Activated CD4-positive, alpha-beta T cell treated with anti-CD3 and anti-CD28 coated beads for 36 hours (primary cell): ENCODE measurements around the gene PPHLN1. TPM values are rescaled to one million over a fixed set of nuclear protein-coding genes. Genes with fewer than 3 reads are reported as not detected.

Experiments used
- ATAC-seq: fragments of 200-7000 bp; cut with Tn5 transposase; one replicate; pipeline ENCODE4 v1.10.0; 2021; ENCODE audit warnings: mild to moderate bottlenecking, moderate library complexity
- CTCF ChIA-PET: fragments of 350-600 bp; sonication (Branson Sonifier 250); formaldehyde crosslinking; loops from one replicate; lab custom pipeline; 2021; ENCODE audit warnings: antibody characterized with exemption; lab: Charles Lee
- POLR2A ChIA-PET: fragments of 350-600 bp; sonication (Branson Sonifier 250); formaldehyde crosslinking; loops from one replicate; lab custom pipeline; 2021; ENCODE audit warnings: antibody characterized with exemption, inconsistent platforms; lab: Charles Lee
- DNase-seq: peaks from one replicate; pipeline ENCODE4 v3.0.0-alpha.2; 2020
- H3K27ac Mint-ChIP-seq: one replicate; pipeline ENCODE4 v1.8.0; 2021; ENCODE audit warnings: mixed read lengths
- H3K27me3 Mint-ChIP-seq: one replicate; pipeline ENCODE4 v1.8.0; 2021; ENCODE audit warnings: mixed read lengths
- H3K36me3 Mint-ChIP-seq: one replicate; pipeline ENCODE4 v1.8.0; 2021; ENCODE audit warnings: low read depth, mixed read lengths
- H3K4me1 Mint-ChIP-seq: one replicate; pipeline ENCODE4 v1.8.0; 2021; ENCODE audit warnings: mixed read lengths
- H3K4me3 Mint-ChIP-seq: one replicate; pipeline ENCODE4 v1.8.0; 2021; ENCODE audit warnings: mild to moderate bottlenecking, moderate library complexity, mixed read lengths
- H3K9me3 Mint-ChIP-seq: one replicate; pipeline ENCODE4 v1.8.0; 2021; ENCODE audit warnings: low read depth, mixed read lengths
- intact Hi-C, 2 experiments: fragments of 100-400 bp; cut with DNase I in 1 of 2; cut with micrococcal nuclease in 1 of 2; formaldehyde crosslinking; loops; one replicate each; pipeline versions ENCODE4 v1.14.2 to v1.15.1; 2022 to 2024; cut with DNase I, micrococcal nuclease
- total RNA-seq, 2 experiments: library from RNA; stranded (reverse); gene quantifications; one replicate each; pipeline ENCODE4 v1.2.3, GENCODE V29; 2021

The PPHLN1 gene
- total RNA-seq, 2 experiments from 2014 or later: 86.2 to 90.0 TPM

- ATAC-seq (no peak), DNase-seq (no peak)
- Mint-ChIP-seq H3K36me3 (peaks cover 27% of the 10 kb centered on the region), H3K4me1 (no peaks in the 10 kb centered on the region), H3K27ac (no peak overlapping the region), H3K27me3 (no peaks in the 10 kb centered on the region), H3K4me3 (no peak overlapping the region), H3K9me3 (no peaks in the 10 kb centered on the region)
- ChIA-PET POLR2A (no interaction called here), CTCF (interaction anchor here (1.2 kb wide), 1 partner anchor 36 kb away, joined by 6 read pairs; no protein-coding TSS in a partner anchor)
- intact Hi-C loops: no loop called here
Observed at GRCh38 chr12:42407306-42407705, 81.3 kb downstream of the PPHLN1 start.

GRCh38 chr12:42409471-42409870 is 83.5 kb downstream of the PPHLN1 start:
- Mint-ChIP-seq H3K27ac (no peak overlapping the region), H3K4me1 (no peaks in the 10 kb centered on the region), H3K27me3 (no peaks in the 10 kb centered on the region), H3K9me3 (no peaks in the 10 kb centered on the region), H3K36me3 (peaks cover 35% of the 10 kb centered on the region), H3K4me3 (no peak overlapping the region)
- CTCF ChIA-PET: interaction anchor here (0.6 kb wide), 1 partner anchor 1606 kb away, joined by 4 read pairs; no protein-coding TSS in a partner anchor
- POLR2A ChIA-PET: no interaction called here
- no peak for DNase-seq
- ATAC-seq: no peak
- intact Hi-C loops: no loop called here

- Mint-ChIP-seq H3K36me3 (peaks cover 31% of the 10 kb centered on the region), H3K4me3 (no peak overlapping the region), H3K27me3 (no peaks in the 10 kb centered on the region), H3K4me1 (no peaks in the 10 kb centered on the region), H3K27ac (no peak overlapping the region), H3K9me3 (no peaks in the 10 kb centered on the region)
- POLR2A ChIA-PET: no interaction called here
- CTCF ChIA-PET: no interaction called here
- no peak for DNase-seq
- ATAC-seq: no peak
- intact Hi-C loops: no loop called here
Observed at GRCh38 chr12:42410340-42410739, 84.4 kb downstream of the PPHLN1 start.

GRCh38 chr12:42420395-42420794 is 94.4 kb downstream of the PPHLN1 start:
- DNase-seq (no peak), ATAC-seq (no peak)
- Mint-ChIP-seq H3K27ac (no peak overlapping the region), H3K27me3 (no peaks in the 10 kb centered on the region), H3K36me3 (peaks cover 25% of the 10 kb centered on the region), H3K4me3 (no peak overlapping the region), H3K9me3 (no peaks in the 10 kb centered on the region), H3K4me1 (peaks cover 24% of the 10 kb centered on the region)
- ChIA-PET CTCF (interaction anchor here (0.7 kb wide), 1 partner anchor 49 kb away, joined by 3 read pairs; no protein-coding TSS in a partner anchor), POLR2A (no interaction called here)
- intact Hi-C loops: no loop called here

GRCh38 chr12:42421844-42422779 is 96.1 kb downstream of the PPHLN1 start:
- H3K27ac Mint-ChIP-seq: no peak overlapping the region
- ChIA-PET POLR2A (no interaction called here), CTCF (no interaction called here)
- peaks cover 16% of the 10 kb centered on the region for H3K36me3 Mint-ChIP-seq
- no peak for DNase-seq
- intact Hi-C loops: no loop called here
- peaks cover 28% of the 10 kb centered on the region for H3K4me1 Mint-ChIP-seq
- no peaks in the 10 kb centered on the region for H3K27me3 Mint-ChIP-seq
- H3K4me3 Mint-ChIP-seq: no peak overlapping the region
- H3K9me3 Mint-ChIP-seq: no peaks in the 10 kb centered on the region
- ATAC-seq: peak; percentile 64

- intact Hi-C loops: no loop called here
- Mint-ChIP-seq H3K4me3 (no peak overlapping the region), H3K4me1 (peaks cover 27% of the 10 kb centered on the region), H3K9me3 (no peaks in the 10 kb centered on the region), H3K27me3 (no peaks in the 10 kb centered on the region), H3K27ac (no peak overlapping the region), H3K36me3 (peaks cover 21% of the 10 kb centered on the region)
- CTCF ChIA-PET: interaction anchor here (0.6 kb wide), 2 partner anchors 10 to 294 kb away, joined by 3 read pairs; no protein-coding TSS in a partner anchor
- ATAC-seq (no peak), DNase-seq (no peak)
- POLR2A ChIA-PET: interaction anchor here (0.6 kb wide), 1 partner anchor 1924 kb away, joined by 5 read pairs; no protein-coding TSS in a partner anchor
Observed at GRCh38 chr12:42422785-42423184, 96.8 kb downstream of the PPHLN1 start.

- Mint-ChIP-seq H3K9me3 (no peaks in the 10 kb centered on the region), H3K27ac (no peak overlapping the region), H3K4me3 (no peak overlapping the region), H3K36me3 (peaks cover 34% of the 10 kb centered on the region), H3K4me1 (peaks cover 14% of the 10 kb centered on the region), H3K27me3 (no peaks in the 10 kb centered on the region)
- ChIA-PET CTCF (no interaction called here), POLR2A (no interaction called here)
- peak; percentile 81 for ATAC-seq
- peak; percentile 41 for DNase-seq
- intact Hi-C loops: no loop called here
Observed at GRCh38 chr12:42426746-42427145, 100.8 kb downstream of the PPHLN1 start.

- CTCF ChIA-PET: interaction anchor here (1.1 kb wide), 1 partner anchor 43 kb away, joined by 3 read pairs; no protein-coding TSS in a partner anchor
- Mint-ChIP-seq H3K27me3 (no peaks in the 10 kb centered on the region), H3K4me3 (no peak overlapping the region), H3K9me3 (no peaks in the 10 kb centered on the region), H3K27ac (no peak overlapping the region), H3K4me1 (peaks cover 11% of the 10 kb centered on the region), H3K36me3 (peaks cover 48% of the 10 kb centered on the region)
- no peak for ATAC-seq
- POLR2A ChIA-PET: no interaction called here
- DNase-seq: no peak
- intact Hi-C loops: no loop called here
Observed at GRCh38 chr12:42428850-42429249, 102.9 kb downstream of the PPHLN1 start.

GRCh38 chr12:42432517-42433140 is 106.7 kb downstream of the PPHLN1 start:
- no peak overlapping the region for H3K27ac Mint-ChIP-seq
- ChIA-PET POLR2A (no interaction called here), CTCF (interaction anchor here (0.5 kb wide), 1 partner anchor 9 kb away, joined by 3 read pairs; no protein-coding TSS in a partner anchor)
- no peak overlapping the region for H3K4me3 Mint-ChIP-seq
- no peaks in the 10 kb centered on the region for H3K27me3 Mint-ChIP-seq
- H3K9me3 Mint-ChIP-seq: no peaks in the 10 kb centered on the region
- peaks cover 37% of the 10 kb centered on the region for H3K36me3 Mint-ChIP-seq
- intact Hi-C loops: no loop called here
- no peak for ATAC-seq
- no peak for DNase-seq
- H3K4me1 Mint-ChIP-seq: no peaks in the 10 kb centered on the region

- CTCF ChIA-PET: interaction anchor here (1.0 kb wide), 1 partner anchor 138 kb away, joined by 3 read pairs; no protein-coding TSS in a partner anchor
- ATAC-seq (no peak), DNase-seq (no peak)
- POLR2A ChIA-PET: no interaction called here
- intact Hi-C loops: no loop called here
- H3K27ac Mint-ChIP-seq: no peak overlapping the region
- no peaks in the 10 kb centered on the region for H3K27me3 Mint-ChIP-seq
- no peak overlapping the region for H3K4me3 Mint-ChIP-seq
- peaks cover 4% of the 10 kb centered on the region for H3K9me3 Mint-ChIP-seq
- peaks cover 58% of the 10 kb centered on the region for H3K36me3 Mint-ChIP-seq
- H3K4me1 Mint-ChIP-seq: no peaks in the 10 kb centered on the region
Observed at GRCh38 chr12:42440608-42441007, 114.6 kb downstream of the PPHLN1 start.

GRCh38 chr12:42442311-42442759 is 116.4 kb downstream of the PPHLN1 start:
- intact Hi-C loops: no loop called here
- ChIA-PET POLR2A (no interaction called here), CTCF (interaction anchor here (0.6 kb wide), 1 partner anchor 17 kb away, joined by 3 read pairs; no protein-coding TSS in a partner anchor)
- Mint-ChIP-seq H3K4me3 (no peak overlapping the region), H3K27ac (no peak overlapping the region), H3K9me3 (peaks cover 4% of the 10 kb centered on the region), H3K4me1 (no peaks in the 10 kb centered on the region), H3K36me3 (peaks cover 70% of the 10 kb centered on the region), H3K27me3 (no peaks in the 10 kb centered on the region)
- DNase-seq: no peak
- ATAC-seq: no peak
